ENCODE results near the gene AQP6. TPM values are rescaled to one million over a fixed set of nuclear protein-coding genes. Genes with fewer than 3 reads are reported as not detected.

AQP6 gene
- total RNA-seq, 1 donor from 2014 or later = not detected

DNA sequence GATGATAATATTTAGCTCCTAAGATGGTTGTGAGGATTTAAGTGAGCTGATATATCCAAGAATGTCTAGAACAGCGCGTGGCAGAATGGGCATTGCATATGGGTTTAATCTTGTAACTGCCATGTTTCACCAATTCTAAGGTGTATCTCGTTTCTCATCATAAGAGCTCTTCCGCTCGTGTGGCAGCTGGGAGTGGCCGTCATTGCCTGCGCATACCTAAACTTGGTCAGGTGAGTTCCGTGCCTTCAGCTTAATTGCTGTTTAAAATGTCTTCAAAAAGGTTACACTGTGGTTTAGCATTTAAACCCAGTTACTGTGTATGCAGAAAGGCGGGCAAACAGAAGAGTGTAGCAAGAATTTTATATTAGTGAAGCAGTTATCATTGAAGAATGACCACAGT lies 26.7 kb upstream of the AQP6 start:
- Mint-ChIP-seq H3K27ac (peak overlapping the region; percentile 92), H3K4me3 (ENCODE audit: low read depth) (no peak overlapping the region), H3K9me3 (no peaks in the 10 kb centered on the region), H3K4me1 (ENCODE audit: low read depth) (peaks cover 22% of the 10 kb centered on the region), H3K36me3 (ENCODE audit: low read depth) (no peaks in the 10 kb centered on the region), H3K27me3 (ENCODE audit: low read depth) (no peaks in the 10 kb centered on the region)
- no peak for DNase-seq (ENCODE audit: low spot score)
- intact Hi-C loops (cut with micrococcal nuclease) = loop anchor here (2.0 to 5.0 kb wide), 2 partner anchors 17 to 79 kb away; no protein-coding TSS in a partner anchor

DNA sequence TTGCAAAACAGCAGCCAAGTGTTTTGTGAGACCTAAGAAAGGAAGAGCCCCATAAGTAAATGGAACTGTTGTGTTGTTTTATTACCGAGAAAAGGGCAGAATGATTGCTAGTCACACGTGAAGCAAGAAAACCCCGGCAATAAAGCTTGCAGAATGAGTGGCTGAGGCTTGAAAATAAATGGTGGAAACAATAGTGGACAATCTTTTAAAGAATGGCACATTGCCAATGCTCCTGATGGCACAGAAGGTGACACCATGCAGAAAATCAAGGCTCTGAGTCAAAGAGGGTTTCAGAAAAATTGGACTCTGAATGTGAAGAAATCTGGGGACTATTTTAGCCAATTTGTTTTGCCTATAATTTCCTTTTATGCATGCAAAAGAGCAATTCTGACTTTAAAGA lies 26.2 kb upstream of the AQP6 start:
- no peaks in the 10 kb centered on the region for H3K36me3 Mint-ChIP-seq (ENCODE audit: low read depth)
- no peak for DNase-seq (ENCODE audit: low spot score)
- no peaks in the 10 kb centered on the region for H3K9me3 Mint-ChIP-seq
- peaks cover 22% of the 10 kb centered on the region for H3K4me1 Mint-ChIP-seq (ENCODE audit: low read depth)
- H3K4me3 Mint-ChIP-seq (ENCODE audit: low read depth) = no peak overlapping the region
- no peaks in the 10 kb centered on the region for H3K27me3 Mint-ChIP-seq (ENCODE audit: low read depth)
- peak overlapping the region; percentile 92 for H3K27ac Mint-ChIP-seq
- intact Hi-C loops (cut with micrococcal nuclease) = loop anchor here (2.0 to 5.0 kb wide), 2 partner anchors 18 to 79 kb away; no protein-coding TSS in a partner anchor

DNA sequence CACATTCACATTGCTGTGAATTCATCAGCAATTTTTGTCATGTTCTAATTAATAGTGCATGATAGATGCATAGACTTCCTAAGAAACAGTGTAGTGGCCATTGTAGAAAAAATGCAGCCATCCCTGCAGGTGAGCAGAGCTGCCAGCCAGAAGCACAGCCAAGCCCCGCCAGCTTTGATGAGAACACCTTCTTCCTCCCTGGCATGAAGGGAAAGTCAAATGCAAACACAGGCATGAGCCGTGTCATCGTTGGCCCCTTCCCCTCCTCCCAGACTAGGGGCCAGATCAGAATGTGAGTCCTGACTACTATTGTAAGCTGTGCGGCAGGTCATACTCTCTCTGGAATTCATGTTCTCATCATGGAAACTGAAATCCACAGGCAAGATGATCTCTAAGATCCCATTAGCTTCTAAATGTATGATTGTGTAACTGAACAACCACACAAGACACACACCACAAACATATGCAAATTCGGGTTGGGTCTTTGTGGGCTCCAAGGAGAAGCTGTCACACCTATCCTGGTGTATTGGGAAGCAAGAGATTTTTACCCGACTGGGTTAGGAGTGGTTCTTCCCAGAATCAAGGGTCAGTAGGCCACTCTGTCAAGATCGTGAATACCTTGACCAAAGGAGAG lies 25.0 kb upstream of the AQP6 start:
- Mint-ChIP-seq H3K36me3 (ENCODE audit: low read depth) (no peaks in the 10 kb centered on the region), H3K4me1 (ENCODE audit: low read depth) (peaks cover 19% of the 10 kb centered on the region), H3K27ac (no peak overlapping the region)

GRCh38 chr12:49948866-49949845 lies 23.6 kb upstream of the AQP6 start:
- H3K9me3 Mint-ChIP-seq = no peaks in the 10 kb centered on the region
- no peak overlapping the region for H3K27ac Mint-ChIP-seq
- peaks cover 18% of the 10 kb centered on the region for H3K4me1 Mint-ChIP-seq (ENCODE audit: low read depth)
- no peak for DNase-seq (ENCODE audit: low spot score)
- H3K27me3 Mint-ChIP-seq (ENCODE audit: low read depth) = peaks cover 6% of the 10 kb centered on the region
- H3K4me3 Mint-ChIP-seq (ENCODE audit: low read depth) = no peak overlapping the region
- intact Hi-C loops (cut with micrococcal nuclease) = loop anchor here (5.0 kb wide), 1 partner anchor 82 kb away; no protein-coding TSS in a partner anchor
- no peaks in the 10 kb centered on the region for H3K36me3 Mint-ChIP-seq (ENCODE audit: low read depth)

More for the DNA sequence above, 25.0 kb upstream of the AQP6 start:
- H3K4me3 Mint-ChIP-seq (ENCODE audit: low read depth) = no peak overlapping the region
- intact Hi-C loops (cut with micrococcal nuclease) = loop anchor here (2.0 to 5.0 kb wide), 2 partner anchors 19 to 80 kb away; no protein-coding TSS in a partner anchor
- no peaks in the 10 kb centered on the region for H3K9me3 Mint-ChIP-seq
- H3K27me3 Mint-ChIP-seq (ENCODE audit: low read depth) = peaks cover under 1% of the 10 kb centered on the region
- DNase-seq (ENCODE audit: low spot score) = no peak

- Mint-ChIP-seq H3K4me3 (ENCODE audit: low read depth) (no peak overlapping the region), H3K27ac (no peak overlapping the region), H3K4me1 (ENCODE audit: low read depth) (peaks cover 18% of the 10 kb centered on the region), H3K9me3 (no peaks in the 10 kb centered on the region), H3K36me3 (ENCODE audit: low read depth) (no peaks in the 10 kb centered on the region), H3K27me3 (ENCODE audit: low read depth) (peaks cover 13% of the 10 kb centered on the region)
- intact Hi-C loops (cut with micrococcal nuclease) = loop anchor here (5.0 kb wide), 1 partner anchor 83 kb away; no protein-coding TSS in a partner anchor
- no peak for DNase-seq (ENCODE audit: low spot score)
Observed at GRCh38 chr12:49949866-49950265, 22.9 kb upstream of the AQP6 start.

DNA sequence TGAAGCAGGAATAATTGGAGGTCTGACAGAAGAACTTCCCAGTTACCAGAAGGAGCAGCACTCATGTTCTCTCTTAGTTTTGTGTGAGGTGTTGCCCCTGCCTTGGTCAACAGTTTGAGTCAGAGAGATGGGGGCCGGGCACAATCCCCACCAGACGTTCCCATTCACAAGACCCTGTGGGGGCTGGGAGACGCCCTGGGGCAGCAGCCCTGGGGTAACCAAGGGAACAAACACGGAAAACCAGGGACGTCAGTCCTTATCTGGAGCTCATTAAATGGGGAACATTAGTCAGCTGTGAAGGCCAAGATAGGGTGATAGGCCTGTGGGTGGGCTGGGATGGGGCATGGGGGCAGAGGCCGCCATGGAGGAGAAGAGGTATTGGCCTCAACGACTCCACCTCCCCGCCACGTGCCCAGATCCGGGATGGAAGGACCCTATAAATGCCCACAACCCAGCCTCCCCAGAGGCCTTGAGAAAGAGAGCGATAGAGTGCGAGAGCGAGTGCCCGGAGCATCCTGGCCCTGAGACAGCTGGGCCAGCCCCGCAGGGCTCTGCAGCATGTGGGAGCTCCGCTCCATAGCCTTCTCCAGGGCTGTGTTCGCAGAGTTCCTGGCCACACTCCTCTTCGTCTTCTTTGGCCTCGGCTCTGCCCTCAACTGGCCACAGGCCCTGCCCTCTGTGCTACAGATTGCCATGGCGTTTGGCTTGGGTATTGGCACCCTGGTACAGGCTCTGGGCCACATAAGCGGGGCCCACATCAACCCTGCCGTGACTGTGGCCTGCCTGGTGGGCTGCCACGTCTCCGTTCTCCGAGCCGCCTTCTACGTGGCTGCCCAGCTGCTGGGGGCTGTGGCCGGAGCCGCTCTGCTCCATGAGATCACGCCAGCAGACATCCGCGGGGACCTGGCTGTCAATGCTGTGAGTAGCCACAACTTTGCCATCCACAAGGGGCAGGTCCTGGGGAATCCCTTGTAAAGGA lies 22.2 kb upstream of the AQP6 start, which contains the start of gene AQP2:
Gene AQP2 (plus strand): TSS at position 465 of the 979 bp plus-strand sequence. CDS start 94 bp downstream, at position 559.
- no peaks in the 10 kb centered on the region for H3K36me3 Mint-ChIP-seq (ENCODE audit: low read depth)
- no peak within 1 kb of the TSS for H3K27ac Mint-ChIP-seq
- peaks cover 16% of the 10 kb centered on the region for H3K27me3 Mint-ChIP-seq (ENCODE audit: low read depth)
- intact Hi-C loops (cut with micrococcal nuclease) = no loop called here
- H3K9me3 Mint-ChIP-seq = no peaks in the 10 kb centered on the region
- H3K4me3 Mint-ChIP-seq (ENCODE audit: low read depth) = no peak within 1 kb of the TSS
- DNase-seq (ENCODE audit: low spot score) = no peak
- peaks cover 11% of the 10 kb centered on the region for H3K4me1 Mint-ChIP-seq (ENCODE audit: low read depth)

DNA sequence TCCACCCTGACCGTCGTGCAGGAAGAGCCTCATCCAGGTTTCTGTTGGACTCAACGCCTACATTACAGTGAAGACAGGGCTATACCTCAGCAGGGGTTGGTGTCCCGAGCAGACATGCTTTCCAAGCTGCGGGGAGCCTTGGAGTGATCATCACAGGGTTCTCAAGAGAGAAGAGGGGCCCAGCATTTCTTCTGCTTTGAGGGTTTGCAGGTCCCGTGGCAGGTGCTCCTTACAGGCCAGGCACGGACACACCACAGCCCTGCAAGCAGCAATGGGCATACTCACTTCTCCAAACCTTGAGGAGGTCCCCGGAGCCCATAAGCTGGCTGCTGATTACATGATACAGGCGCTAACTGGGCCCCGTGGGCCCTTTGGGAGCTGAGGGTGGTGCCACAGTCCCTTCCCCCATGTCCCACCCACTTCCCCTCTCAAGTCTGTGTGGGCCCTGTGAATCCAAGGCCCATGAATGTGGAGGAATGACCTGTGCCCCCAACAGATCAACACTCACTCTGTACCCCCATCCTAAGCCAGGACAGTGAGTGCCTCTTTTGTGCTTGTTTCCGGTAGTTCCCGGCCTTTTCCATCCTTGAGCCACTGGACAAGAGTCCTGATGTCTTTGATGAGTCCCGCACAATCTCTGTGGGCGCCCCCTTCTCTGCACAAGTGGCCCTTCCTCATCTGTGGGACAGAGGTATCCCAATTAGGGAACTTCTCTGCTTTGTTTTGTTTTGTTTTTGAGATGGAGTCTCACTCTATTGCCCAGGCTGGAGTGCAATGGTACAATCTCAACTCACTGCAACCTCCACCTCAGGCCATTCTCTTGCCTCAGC lies 21.1 kb upstream of the AQP6 start:
- intact Hi-C loops (cut with micrococcal nuclease) = no loop called here
- no peak overlapping the region for H3K4me3 Mint-ChIP-seq (ENCODE audit: low read depth)
- H3K36me3 Mint-ChIP-seq (ENCODE audit: low read depth) = no peaks in the 10 kb centered on the region
- H3K27ac Mint-ChIP-seq = no peak overlapping the region
- H3K27me3 Mint-ChIP-seq (ENCODE audit: low read depth) = peaks cover 22% of the 10 kb centered on the region
- no peak for DNase-seq (ENCODE audit: low spot score)
- H3K4me1 Mint-ChIP-seq (ENCODE audit: low read depth) = no peaks in the 10 kb centered on the region
- no peaks in the 10 kb centered on the region for H3K9me3 Mint-ChIP-seq

- no peak overlapping the region for H3K4me3 Mint-ChIP-seq (ENCODE audit: low read depth)
- intact Hi-C loops (cut with micrococcal nuclease) = no loop called here
- H3K27ac Mint-ChIP-seq = no peak overlapping the region
- H3K27me3 Mint-ChIP-seq (ENCODE audit: low read depth) = peaks cover 30% of the 10 kb centered on the region
- H3K4me1 Mint-ChIP-seq (ENCODE audit: low read depth) = no peaks in the 10 kb centered on the region
- H3K9me3 Mint-ChIP-seq = no peaks in the 10 kb centered on the region
- H3K36me3 Mint-ChIP-seq (ENCODE audit: low read depth) = no peaks in the 10 kb centered on the region
- DNase-seq (ENCODE audit: low spot score) = no peak
Observed at GRCh38 chr12:49952391-49953055, 20.2 kb upstream of the AQP6 start.

DNA sequence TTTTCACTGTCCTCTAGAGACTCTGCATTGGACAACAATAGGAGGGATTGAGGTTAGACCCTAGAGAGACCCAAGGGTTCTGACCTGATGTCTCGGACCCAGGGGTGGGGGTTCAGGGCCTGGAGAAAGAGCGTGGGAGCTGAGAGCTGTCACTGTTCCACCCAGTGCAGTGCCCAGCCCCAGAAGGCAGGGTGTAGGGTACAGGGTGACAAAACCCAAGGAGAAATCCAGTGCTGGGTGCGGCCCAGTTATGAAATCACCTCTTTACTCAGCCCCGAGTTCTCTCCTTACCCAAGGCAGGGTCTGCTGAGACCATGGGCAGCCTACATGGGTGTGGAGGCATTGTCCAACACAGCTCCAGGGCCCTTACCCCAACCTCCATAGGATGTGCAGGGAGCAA lies 19.6 kb upstream of the AQP6 start:
- H3K4me1 Mint-ChIP-seq (ENCODE audit: low read depth) = no peaks in the 10 kb centered on the region
- no peak for DNase-seq (ENCODE audit: low spot score)
- intact Hi-C loops (cut with micrococcal nuclease) = no loop called here
- H3K27ac Mint-ChIP-seq = no peak overlapping the region
- no peaks in the 10 kb centered on the region for H3K9me3 Mint-ChIP-seq
- no peaks in the 10 kb centered on the region for H3K36me3 Mint-ChIP-seq (ENCODE audit: low read depth)
- H3K27me3 Mint-ChIP-seq (ENCODE audit: low read depth) = peaks cover 36% of the 10 kb centered on the region
- no peak overlapping the region for H3K4me3 Mint-ChIP-seq (ENCODE audit: low read depth)

DNA sequence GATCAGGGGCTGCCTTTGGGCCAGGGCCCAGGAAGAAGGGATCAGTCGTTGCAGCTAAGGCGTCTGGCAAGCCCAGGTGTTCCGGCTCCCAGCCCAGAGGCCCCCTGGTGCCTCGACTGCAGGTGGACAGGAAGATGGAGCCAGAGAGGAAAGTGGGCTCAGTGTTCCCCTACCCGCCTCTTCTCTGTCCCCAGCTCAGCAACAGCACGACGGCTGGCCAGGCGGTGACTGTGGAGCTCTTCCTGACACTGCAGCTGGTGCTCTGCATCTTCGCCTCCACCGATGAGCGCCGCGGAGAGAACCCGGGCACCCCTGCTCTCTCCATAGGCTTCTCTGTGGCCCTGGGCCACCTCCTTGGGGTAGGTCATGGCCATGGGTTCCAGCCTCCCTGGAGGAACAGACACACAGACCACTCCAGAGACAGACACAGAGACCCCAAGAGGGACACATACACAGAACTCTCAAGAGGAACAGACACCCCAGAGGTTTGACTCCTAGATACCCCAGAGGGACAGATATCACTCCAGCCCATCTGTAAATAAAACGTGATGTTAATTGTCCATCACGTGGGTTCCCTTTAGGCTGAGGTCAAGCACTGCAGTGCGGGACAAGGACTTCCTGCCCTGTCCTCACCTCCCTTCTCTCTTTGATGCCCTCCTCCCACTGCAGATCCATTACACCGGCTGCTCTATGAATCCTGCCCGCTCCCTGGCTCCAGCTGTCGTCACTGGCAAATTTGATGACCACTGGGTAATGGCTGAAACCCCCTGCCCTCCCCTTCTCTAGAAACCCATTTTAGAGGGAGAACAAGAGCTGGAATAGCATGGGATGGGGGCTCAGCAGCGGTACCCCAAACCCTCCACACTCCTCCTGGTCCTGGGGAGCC lies 18.5 kb upstream of the AQP6 start:
- intact Hi-C loops (cut with micrococcal nuclease) = no loop called here
- DNase-seq (ENCODE audit: low spot score) = no peak
- Mint-ChIP-seq H3K36me3 (ENCODE audit: low read depth) (no peaks in the 10 kb centered on the region), H3K4me3 (ENCODE audit: low read depth) (no peak overlapping the region), H3K27ac (no peak overlapping the region), H3K4me1 (ENCODE audit: low read depth) (no peaks in the 10 kb centered on the region), H3K27me3 (ENCODE audit: low read depth) (peaks cover 47% of the 10 kb centered on the region), H3K9me3 (no peaks in the 10 kb centered on the region)

Measured in activated T-helper 2 cell treated with anti-CD3 and anti-CD28 coated beads, Interferon-gamma antibody, Interleukin-2, Interleukin-4, amounts not matched to agents 10 μg/mL and 5 μg/mL and 100 μg/mL, durations not matched to agents 14 hours and 24 hours and 36 hours (primary cell).